A172 (cell line): Measurements from ENCODE around the gene NDE1. TPM values are rescaled to one million over a fixed set of nuclear protein-coding genes. Genes with fewer than 3 reads are reported as not detected.

Experiments used
- DNase-seq: peaks from one replicate; pipeline ENCODE4 v3.0.0-alpha.2; 2015; ENCODE audit warnings: low spot score
- total RNA-seq: library from RNA; depleted of rRNA; stranded (reverse); fragments of >200 nt; shearing (Covaris generic); gene quantifications from 2 replicates; pipeline ENCODE4 v1.2.3, GENCODE V29; 2014

Gene NDE1
- total RNA-seq, 1 experiment from 2014 or later: 47.5 TPM

GRCh38 chr16:15736529-15736928 is 86.5 kb downstream of the NDE1 start:
- no peak for DNase-seq

GRCh38 chr16:15737140-15737644 is 87.1 kb downstream of the NDE1 start:
- DNase-seq: no peak

- DNase-seq: no peak
Measured at GRCh38 chr16:15739464-15739863, 89.4 kb downstream of the NDE1 start.

GRCh38 chr16:15739950-15740349 is 89.9 kb downstream of the NDE1 start:
- DNase-seq: no peak

GRCh38 chr16:15741207-15741871 is 91.3 kb downstream of the NDE1 start:
- no peak for DNase-seq

- DNase-seq: no peak
Measured at GRCh38 chr16:15742716-15743115, 92.7 kb downstream of the NDE1 start.

GRCh38 chr16:15743657-15744056 is 93.6 kb downstream of the NDE1 start:
- DNase-seq: no peak

GRCh38 chr16:15746332-15746731 is 96.3 kb downstream of the NDE1 start:
- DNase-seq: no peak

- no peak for DNase-seq
Measured at GRCh38 chr16:15747937-15748336, 97.9 kb downstream of the NDE1 start.

- no peak for DNase-seq
Measured at GRCh38 chr16:15748654-15749053, 98.6 kb downstream of the NDE1 start.

GRCh38 chr16:15749371-15749770 is 99.3 kb downstream of the NDE1 start:
- DNase-seq: no peak

- DNase-seq: no peak
Measured at GRCh38 chr16:15749985-15750384, 99.9 kb downstream of the NDE1 start.

- DNase-seq: no peak
Measured at GRCh38 chr16:15751940-15752339, 101.9 kb downstream of the NDE1 start.

- no peak for DNase-seq
Measured at GRCh38 chr16:15752717-15753488, 102.9 kb downstream of the NDE1 start.

- DNase-seq: no peak
Measured at GRCh38 chr16:15754821-15755534, 104.9 kb downstream of the NDE1 start.

- DNase-seq: no peak
Measured at GRCh38 chr16:15757077-15757386, 107.0 kb downstream of the NDE1 start.

GRCh38 chr16:15757630-15758251 is 107.7 kb downstream of the NDE1 start:
- no peak for DNase-seq

- no peak for DNase-seq
Measured at GRCh38 chr16:15759070-15759469, 109.0 kb downstream of the NDE1 start.

GRCh38 chr16:15760129-15760528 is 110.1 kb downstream of the NDE1 start:
- DNase-seq: no peak

- DNase-seq: no peak
Measured at GRCh38 chr16:15764112-15764511, 114.1 kb downstream of the NDE1 start.

- DNase-seq: no peak
Measured at GRCh38 chr16:15765116-15765515, 115.1 kb downstream of the NDE1 start.

GRCh38 chr16:15765880-15766279 is 115.8 kb downstream of the NDE1 start:
- peak; percentile 62 for DNase-seq
